ENCODE results near the gene ELP4.

Gene ELP4

DNA sequence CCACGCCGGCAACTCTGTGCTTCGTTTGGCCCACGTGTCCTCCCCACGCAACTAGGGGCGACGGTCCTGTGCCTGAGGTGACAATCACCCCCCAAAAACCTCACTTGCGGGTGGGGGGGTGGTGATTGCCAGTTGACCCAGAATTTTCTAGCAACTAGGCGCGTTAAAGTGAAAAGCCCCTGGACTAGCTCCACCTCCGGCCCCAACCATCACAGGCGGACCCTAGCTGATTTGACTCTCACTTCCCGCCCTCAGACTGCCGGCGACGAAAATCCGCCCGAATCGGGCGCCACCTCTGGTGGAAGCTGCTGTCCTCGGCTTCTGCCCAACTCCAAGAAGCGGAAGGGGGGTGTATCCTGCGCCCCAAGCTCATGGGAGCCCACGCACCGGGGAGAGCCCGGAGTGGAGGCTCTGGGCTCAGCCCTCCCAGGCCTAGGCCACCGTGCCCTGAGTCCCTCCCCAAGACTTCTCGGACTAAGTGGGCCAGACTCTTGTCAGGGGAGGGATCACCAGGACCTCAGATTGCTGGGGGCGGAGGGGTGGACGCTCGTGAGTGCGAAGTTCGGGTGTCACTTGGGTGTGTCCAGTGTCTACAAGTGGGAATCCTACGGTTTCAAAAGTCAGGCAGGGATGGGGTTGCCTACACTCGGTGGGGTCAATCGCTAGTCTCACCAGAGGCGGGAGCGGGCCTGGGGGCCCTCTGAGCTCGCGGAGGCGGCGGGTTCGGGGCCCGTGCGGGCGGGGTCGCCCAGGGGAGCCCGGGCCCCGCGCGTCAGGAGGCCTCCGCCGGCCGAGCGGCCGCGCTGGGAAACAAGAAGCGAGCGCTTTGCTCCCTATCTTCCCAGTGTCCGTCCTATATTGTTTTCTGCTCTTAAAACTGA is 289.2 kb downstream of the ELP4 start:
- no peak for DNase-seq (ENCODE audit: low read depth, low spot score)

DNA sequence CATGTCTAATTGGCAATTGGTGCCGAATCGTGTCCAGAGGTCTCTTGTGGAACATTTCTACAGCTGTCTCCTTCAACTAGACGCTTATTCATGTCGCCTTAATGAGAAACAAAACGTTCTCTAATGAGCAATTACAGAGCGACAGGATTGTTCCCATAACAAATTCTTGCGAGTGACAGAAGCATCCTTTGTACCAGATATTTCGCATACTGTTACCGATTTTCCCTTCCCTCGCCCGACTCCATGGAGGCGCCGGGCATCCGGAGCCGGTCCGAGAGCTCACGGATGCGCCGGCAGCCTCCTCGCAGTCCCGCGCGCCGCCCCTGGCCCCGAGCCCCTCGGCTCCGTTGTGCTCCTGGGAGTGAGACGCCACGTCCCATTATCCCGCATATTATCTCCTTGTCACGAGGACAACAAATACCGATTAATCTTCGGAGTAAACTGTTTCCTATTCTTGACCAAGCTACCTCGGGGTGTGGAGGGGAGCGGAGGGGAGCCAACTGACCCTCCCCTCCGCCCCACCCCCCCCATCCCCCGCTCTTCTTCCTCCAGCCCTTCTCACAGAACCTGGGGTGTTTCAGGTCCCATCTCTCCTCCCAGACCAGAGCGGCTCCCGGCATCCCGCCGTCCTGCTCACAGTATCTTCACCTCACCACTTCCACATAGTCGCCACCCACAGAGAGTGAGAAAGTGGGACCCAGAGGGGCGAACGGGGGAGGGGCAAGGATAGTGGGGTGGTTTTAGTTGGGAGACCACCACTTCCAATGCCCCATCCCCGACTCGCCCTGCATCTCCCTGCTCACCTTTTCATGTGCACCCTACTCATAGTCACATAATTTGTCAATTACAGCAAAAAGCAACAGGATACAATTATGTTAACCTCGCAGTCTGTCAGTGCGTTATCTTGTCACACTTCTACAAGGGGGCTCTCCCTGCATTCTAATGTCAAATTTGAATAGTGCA is 290.1 kb downstream of the ELP4 start:
- no peak for DNase-seq (ENCODE audit: low read depth, low spot score)

DNA sequence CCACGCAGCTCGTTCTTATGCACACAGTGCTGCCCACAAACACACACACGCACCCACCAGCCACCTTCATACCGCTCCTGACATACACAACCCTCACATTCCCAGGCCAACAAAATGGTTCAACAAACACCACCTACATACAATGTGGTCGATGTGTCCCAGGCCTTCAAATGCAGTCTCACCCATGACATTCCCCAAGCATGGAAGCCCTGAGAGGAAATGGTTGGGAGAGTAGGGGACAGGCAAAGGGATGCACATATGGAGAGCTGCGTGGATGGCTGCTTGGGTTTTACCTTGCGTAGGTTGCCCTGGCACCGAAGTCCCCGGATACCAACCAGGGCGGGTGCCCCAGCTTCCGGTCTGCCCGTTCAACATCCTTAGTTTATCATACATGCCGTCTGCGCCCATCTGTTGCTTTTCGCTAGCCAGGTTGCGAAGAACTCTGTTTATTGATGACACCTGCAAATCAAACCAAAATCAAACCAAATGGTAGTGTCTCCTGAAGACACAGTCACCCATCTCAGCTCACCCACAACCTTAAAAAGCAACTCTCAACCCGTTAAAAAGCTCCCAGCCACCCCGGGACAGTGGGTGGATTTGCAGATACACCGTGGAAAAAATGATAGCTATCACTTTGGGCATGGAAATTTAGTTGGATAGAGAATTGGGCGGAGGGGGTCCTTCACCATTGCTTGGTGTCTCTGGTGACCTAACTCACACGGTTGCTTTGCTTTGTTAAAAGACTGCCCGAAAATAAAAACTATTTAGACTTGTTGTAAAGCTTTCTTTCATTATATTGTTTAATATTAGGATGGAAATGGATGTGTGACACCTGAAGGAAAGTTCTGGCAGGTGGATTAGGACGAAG is 291.1 kb downstream of the ELP4 start:
- no peak for DNase-seq (ENCODE audit: low read depth, low spot score)

DNA sequence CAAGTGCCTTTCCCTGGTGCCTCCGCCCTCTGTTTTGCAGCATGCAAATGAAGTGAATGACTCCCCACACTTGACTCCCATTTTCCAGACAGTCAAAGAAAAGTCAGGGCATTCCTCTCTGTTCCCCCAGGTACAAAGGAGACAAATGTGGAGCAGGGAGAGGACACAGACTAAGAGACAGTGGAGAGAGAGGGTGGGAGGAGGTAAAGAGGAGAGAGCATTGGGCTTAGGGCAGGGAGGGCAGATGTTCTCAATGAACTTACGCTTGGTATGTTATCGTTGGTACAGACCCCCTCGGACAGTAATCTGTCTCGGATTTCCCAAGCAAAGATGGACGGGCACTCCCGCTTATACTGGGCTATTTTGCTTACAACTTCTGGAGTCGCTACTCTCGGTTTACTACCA is 291.7 kb downstream of the ELP4 start:
- DNase-seq (ENCODE audit: low read depth, low spot score), result no peak

DNA sequence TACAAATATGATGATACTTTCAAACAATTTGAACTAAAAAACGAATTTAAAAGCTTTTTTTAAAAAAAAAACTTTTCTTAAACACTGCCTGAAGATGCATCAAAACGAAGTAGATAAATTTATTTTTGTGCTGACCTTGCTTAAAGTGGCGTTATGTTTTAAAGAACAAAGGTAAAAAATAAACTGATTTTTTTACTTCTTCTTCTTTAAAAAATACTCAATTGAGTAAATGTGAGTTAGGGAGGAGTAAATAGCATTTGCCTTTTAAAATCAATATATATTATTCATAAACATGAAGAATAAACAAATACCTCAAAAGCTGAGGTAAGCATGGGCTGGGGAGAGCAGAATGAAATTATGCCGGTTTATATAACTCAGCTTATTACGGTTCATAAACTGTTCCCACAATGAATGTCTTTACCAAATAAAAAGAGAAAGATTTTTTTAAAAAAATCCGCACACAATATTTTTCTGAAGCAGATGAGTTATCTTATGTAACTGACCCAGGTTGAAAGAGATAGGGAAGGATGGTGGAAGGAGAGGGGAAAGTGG is 292.5 kb downstream of the ELP4 start:
- no peak for DNase-seq (ENCODE audit: low read depth, low spot score)

DNA sequence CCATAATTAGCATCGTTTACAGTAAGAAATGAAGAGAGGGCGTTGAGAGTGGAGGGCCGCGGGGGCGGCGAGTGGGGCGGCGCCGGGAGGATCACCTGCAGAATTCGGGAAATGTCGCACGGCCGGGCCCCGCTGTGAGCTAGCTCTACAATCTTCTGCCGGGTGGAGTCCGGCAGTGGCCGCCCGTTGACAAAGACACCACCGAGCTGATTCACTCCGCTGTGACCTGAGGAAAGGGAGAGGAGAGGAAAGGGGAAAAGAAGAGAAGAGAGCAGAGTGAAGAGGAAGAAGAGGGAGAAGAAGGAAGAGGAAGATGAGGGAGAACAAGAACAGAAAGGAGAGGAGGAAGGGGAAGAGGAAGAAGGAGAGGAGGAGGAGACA is 293.0 kb downstream of the ELP4 start:
- no peak for DNase-seq (ENCODE audit: low read depth, low spot score)

DNA sequence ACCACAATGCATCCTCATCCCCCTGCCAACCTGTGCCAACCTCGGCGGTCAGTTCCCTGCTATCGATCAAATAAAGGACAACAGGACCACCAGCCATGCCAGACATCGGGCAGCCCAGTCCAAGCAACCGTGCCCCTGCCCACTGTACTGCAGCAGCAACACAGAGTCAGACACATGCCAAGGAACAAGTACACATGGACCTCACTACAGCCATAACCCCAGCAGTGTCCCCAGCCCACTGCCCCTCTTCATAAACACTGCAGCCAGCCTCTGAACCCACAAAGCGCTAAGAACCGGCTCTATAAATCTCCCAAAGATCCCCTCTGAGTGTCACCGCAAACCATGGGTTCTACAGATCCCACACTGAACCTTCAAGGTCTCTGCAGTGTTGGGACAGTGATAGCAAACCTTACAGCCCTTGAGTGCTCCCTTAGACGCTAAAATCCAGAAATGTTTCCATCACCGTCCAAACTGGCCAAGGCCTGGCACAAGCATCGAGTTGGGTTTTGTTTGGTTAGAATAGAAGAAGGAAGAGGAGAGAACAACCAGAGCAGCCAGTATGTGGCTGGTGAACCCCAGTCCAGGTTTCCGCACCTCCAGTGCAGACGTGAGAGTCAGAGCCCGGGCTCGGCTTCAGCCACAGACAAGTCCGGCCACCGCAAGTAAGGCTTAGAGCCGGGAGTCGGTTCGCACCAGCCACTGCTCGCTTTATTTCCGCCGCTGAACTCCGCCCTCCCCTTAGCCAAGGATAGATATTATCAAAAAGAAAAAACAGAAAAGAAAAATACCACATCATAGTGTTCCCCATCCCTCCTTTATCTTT is 293.6 kb downstream of the ELP4 start:
- DNase-seq (ENCODE audit: low read depth, low spot score), result no peak

DNA sequence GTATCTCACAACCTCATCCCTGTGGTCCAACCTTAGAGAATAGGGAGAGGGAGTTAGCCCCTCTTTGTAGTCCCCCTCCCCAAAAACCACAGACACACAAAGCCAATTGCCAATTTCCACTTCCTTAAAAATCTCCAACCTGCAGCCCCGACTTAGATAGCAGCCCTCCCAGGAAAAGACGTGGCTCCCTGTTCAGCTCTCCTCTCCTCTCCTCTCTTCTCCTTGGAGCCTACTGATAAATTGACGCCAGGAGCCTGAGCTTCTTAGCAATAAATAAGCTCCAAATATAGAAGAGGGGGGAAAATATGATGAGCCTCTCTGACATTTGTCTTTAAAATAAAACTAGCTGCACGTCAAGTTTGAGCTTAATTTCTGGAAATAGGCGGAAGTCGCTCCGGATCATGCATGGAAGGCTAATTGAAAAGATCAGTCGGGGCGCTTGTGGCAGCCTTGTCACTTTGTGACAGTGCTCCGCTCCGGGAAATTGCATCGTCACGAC is 294.3 kb downstream of the ELP4 start:
- DNase-seq (ENCODE audit: low read depth, low spot score), result no peak

DNA sequence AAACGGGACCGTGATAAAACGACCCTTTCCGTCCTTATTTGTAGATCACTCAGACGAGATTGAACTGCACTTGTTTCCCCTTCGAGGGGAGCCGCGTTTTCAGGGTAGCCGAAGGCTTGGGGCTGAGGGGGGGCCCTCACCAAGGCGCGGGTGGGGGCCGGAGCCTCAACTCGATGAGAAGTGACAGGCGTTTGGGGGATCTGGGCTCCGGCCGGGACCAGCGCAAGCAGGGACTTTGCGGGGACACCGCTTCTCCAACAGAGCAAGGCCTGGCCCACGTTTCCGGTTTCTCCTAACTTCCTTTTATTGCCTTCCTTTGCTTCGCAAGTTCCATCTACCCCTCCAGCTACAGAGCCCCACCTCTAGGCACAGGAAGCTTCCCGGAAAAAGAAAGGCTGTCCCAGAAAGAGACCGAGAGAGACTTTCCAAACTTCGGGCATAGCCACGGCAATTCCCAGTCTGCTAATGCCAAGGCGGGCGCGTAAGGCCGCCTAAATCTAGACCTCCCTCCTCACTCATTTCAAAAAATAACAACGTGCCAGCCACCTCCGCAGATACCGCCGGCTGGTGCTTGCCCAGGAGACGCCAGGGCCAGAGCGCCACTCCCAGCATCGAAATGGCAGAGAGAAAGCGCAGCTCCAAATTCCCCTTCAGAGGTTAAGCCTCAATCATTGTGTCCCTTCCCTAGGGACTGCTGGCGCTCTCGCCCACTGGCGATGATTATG is 294.9 kb downstream of the ELP4 start:
- no peak for DNase-seq (ENCODE audit: low read depth, low spot score)

DNA sequence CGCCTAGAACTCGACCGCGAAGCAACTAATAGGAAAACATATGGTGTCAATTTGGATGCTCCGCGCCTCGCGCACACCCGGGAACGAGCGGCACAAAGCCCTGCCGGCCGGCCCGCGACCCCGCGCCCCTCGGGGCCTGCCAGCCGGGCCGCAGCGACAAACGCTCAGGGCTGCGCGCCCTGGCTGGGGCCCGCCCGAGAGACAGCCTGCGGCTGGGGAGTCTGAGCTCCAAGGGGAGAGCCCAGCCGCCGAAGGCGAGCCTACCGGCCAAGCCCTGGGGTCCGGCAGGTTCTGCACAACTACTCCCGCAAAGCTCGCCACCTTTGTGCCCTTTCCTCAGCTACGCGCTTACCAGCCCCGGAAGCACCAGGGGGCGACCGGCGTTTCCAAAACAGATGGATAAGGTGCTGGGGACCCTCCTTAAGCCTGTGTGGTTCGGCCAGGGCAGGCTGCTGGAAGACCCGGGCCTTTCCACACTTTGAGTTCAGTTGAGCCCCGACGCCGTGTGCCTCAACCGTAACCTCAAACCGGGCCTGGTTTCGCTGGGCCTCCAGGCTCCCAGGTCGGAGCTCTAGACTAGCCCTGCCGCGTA is 295.6 kb downstream of the ELP4 start:
- no peak for DNase-seq (ENCODE audit: low read depth, low spot score)

DNA sequence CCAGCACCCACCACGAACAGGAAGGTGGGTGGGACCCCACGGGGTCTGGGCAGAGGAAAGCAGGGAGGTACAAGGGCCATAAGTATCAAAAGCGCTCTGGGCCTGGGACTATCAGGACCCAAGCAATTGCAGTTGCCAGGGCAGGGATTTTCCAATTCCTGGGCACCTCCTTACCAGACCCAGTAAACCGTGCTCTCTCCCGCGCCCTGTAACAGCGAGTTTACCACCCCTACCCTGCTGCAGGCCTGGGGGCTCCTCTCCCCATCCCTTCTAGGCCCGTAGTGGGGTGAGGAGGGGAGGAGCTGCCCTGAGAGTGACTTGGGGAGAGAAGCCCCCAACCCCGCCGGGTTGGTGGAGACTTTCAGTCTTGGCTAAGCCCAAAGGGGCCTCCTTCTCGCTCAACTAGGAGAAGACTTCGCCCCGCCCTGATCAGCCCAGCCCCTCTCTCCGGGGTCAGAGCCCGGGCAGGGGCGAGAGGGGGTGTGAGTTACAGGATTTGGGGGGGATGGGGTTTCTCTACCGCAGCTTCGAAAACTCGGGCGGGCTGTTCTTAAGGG is 296.1 kb downstream of the ELP4 start:
- no peak for DNase-seq (ENCODE audit: low read depth, low spot score)

DNA sequence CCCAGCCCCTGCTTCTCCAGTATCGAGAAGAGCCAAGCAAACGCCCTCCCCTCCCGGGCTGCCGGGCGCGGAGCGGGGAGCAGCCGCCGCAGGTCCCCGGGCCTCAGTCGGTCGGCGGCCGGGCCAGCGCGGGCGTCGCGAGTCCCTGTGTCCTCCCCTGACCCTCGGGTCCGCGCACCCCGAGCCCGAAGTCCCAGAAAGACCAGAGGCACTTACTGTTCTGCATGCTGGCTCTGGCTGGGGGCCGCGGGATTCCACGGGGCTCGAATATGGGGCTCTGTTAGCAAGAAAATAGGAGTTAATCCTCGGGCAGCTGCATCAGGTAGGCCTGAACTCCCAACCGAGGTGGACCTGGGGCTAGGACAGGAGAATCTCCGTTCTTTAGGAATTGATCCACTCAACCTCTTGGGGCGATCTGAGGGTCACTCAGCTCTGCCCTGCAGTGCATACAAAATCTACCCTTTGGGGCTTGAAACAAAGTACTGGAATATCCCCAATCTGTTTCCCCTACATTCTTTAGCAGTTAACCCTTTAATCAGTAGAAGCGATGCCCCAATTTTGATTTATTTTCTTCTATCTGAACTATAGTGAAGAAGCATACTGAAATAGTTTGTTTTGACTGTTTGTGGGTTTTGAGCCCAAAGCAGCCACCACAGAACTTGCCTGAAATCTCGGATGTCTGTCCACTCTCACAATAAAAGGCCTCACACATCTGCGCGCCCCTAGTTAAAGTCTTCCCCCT is 296.8 kb downstream of the ELP4 start:
- DNase-seq (ENCODE audit: low read depth, low spot score), result no peak

DNA sequence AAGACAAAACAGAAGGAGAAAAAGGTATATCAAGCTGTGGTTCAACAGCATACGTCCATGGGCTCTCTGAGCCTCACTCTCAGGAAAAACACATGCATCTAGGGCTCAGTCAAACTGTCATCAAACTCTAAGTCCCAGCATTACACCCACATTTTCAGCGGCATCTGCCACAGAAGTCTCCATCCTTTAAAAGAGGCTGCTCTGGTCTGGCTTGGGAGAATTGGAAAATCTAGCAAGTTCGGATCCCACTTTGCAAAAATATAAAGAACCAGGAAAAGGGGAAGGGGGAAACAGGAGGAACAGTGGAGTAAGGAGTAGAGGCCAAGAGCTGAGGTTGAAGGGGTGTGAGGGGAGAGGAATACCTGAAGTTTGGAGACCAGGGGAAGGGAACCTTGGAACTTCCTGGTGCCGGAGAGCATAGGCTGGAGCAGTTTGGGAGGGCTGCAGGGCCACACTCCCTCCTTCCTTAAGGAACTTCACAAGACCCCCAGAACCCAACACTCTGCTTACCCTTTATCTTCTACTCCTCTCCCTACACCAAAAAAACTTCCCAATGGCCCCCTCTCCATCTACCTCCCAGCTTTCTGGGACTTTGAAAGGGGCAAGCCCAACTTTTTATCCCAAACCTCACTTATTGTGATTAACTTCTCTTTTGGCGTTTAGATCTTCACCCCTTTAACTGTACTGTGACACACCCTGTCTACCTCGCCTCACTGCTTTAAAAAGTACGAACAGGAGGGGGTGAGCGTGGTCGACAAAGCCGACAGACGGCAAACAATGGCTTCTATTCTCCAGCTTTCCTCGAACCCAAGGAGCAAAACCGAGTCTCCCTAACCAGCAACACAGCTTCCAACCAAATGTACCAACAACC is 297.6 kb downstream of the ELP4 start:
- no peak for DNase-seq (ENCODE audit: low read depth, low spot score)

DNA sequence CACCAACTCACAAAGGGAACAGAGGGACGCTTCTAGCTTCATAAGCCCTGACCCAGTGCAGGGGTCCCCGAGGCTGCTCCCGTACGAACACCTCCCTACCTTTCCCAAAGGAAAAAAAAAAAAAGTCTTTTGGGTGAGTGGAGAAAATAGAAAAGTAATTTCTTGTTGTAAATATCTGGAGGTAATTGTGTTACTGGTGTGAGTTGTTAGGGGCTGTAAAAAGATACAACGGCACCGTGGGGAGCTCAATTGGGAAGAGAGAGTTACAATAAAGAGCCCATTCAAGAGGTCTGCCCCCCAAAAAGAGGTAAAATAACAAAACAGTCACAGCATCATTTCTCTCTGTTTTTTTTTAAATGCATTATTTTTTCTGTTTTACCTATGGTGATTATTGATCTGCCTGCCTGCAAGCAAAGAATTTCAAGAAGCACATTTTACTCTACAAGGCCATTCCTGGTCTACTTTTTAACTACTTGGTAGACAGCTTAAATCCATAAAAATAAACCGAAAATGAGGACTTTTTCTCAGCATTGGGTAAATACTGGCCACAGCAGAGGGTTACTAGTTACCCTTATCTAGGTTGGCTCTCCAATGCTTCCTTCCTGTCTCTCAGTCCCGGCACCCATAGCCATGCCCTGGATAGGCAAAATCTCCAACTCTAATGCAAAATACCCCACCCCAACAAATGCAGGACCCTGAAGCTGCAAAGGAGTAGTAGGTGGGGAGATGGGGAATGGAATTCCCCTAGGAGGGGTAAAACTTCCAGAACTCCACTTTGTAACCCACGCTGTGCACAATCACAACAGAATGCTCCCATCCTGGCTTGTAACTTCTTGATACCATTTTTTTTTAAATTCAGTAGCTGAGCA is 298.5 kb downstream of the ELP4 start:
- no peak for DNase-seq (ENCODE audit: low read depth, low spot score)

DNA sequence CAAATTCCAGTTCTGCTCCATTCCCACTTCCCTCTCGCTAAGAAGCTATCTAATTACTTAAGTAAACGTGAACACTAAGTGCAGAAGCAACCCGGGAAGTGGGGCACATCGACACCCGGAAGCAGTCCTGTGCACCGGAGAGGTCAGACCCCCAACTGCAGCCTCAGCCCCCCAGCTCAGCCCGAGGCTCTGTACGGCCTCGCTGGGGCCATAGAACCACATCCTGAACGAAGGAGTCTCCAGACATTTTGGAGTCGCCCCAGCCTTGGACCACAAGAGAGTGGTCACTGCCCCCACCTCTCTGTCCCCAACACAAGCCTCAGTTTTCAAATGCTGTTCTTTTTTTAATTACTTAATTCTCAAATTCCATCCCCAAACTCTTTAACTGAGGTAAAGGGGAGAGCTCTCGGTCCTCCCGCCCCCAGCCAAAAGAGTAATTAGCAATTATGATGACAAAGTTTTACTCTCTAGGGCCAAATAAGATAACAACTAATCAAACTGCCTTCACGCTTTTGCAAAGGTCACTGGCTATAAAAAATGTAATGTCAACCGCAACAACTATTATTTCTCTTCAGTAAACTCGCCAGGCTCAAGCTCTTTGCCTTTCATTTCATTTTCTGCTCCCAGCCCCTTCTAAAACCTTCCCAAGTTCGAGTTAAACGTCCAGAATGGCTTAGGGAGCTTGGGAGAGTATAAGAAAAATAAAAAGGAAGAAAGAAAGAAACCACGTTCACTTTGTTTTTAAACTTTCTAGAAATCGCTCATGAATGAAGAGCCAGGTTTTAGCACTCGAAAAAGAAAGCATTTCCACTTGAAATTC is 299.4 kb downstream of the ELP4 start:
- DNase-seq (ENCODE audit: low read depth, low spot score), result no peak

DNA sequence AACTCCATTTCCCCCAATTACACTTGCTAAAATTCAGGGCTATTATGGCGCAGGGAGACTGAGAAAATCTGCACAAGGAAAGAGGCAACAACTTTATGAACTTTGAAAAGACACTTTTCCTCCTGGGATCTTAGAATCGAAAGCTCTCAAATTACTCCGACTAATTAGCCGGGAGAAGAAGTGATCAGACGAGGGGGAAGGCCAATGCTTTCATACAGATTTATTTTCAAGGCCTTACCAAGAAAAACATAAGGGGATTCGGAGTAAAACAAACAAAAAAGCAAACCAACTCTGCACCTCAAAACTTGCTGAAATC is 299.9 kb downstream of the ELP4 start:
- DNase-seq (ENCODE audit: low read depth, low spot score), result no peak

Measured in iPS DF 19.7 (cell line).